CD4-positive, alpha-beta T cell (primary cell): ENCODE measurements around the gene MYO1D. TPM values are rescaled to one million over a fixed set of nuclear protein-coding genes. Genes with fewer than 3 reads are reported as not detected.

Source experiments
- ATAC-seq: fragments of 200-7000 bp; cut with Tn5 transposase; one replicate; pipeline ENCODE4 v1.10.0; 2022; ENCODE audit warnings: mild to moderate bottlenecking; ENCODE audit not compliant: poor library complexity
- CTCF ChIA-PET: fragments of 350-600 bp; sonication (Branson Sonifier 250); formaldehyde crosslinking; loops from one replicate; lab custom pipeline; 2021; ENCODE audit warnings: antibody characterized with exemption, inconsistent platforms; lab: Charles Lee
- POLR2A ChIA-PET: fragments of 350-600 bp; sonication (Branson Sonifier 250); formaldehyde crosslinking; loops from one replicate; lab custom pipeline; 2021; ENCODE audit warnings: antibody characterized with exemption, inconsistent platforms; lab: Charles Lee
- DNase-seq, 14 experiments: peaks; one replicate each; pipeline ENCODE4 v3.0.0-alpha.2; 2013 to 2020; ENCODE audit warnings: mixed read lengths in 2 of 14
- H3K27ac ChIP-seq, 2 donors: one replicate each; pipeline versions ENCODE4 v1.5.1 to v1.7.0; 2013; ENCODE audit warnings: low read length in 2 of 2, low read depth in 1 of 2, mild to moderate bottlenecking in 1 of 2
- H3K27me3 ChIP-seq, 2 experiments: 1 replicate in 1 of 2; 2 replicates in 1 of 2; pipeline versions ENCODE4 v1.6.1 to v1.7.0; 2013; ENCODE audit warnings: low read length in 2 of 2, control low read depth in 1 of 2, mild to moderate bottlenecking in 1 of 2, moderate library complexity in 1 of 2; ENCODE audit not compliant: insufficient read depth in 2 of 2, control insufficient read depth in 1 of 2
- H3K36me3 ChIP-seq: one replicate; pipeline ENCODE4 v1.6.1; 2013; ENCODE audit warnings: low read length, control low read depth; ENCODE audit not compliant: insufficient read depth
- H3K4me1 ChIP-seq: one replicate; pipeline ENCODE4 v1.6.1; 2013; ENCODE audit warnings: low read length, control low read depth; ENCODE audit not compliant: insufficient read depth
- H3K4me3 ChIP-seq: one replicate; pipeline ENCODE4 v1.5.1; 2013; ENCODE audit warnings: mild to moderate bottlenecking, low read length, moderate library complexity
- H3K9me3 ChIP-seq, 2 experiments: 1 replicate in 1 of 2; 2 replicates in 1 of 2; pipeline versions ENCODE4 v1.6.1 to v1.7.0; 2013; ENCODE audit warnings: low read length in 2 of 2, mild to moderate bottlenecking in 2 of 2, control low read depth in 1 of 2, moderate library complexity in 1 of 2; ENCODE audit not compliant: control insufficient read depth in 1 of 2, insufficient read depth in 1 of 2
- H3K27ac Mint-ChIP-seq: one replicate; pipeline ENCODE4 v1.8.0; 2020; ENCODE audit warnings: mixed read lengths
- H3K27me3 Mint-ChIP-seq: one replicate; pipeline ENCODE4 v1.8.0; 2021; ENCODE audit warnings: mixed read lengths
- H3K36me3 Mint-ChIP-seq: one replicate; pipeline ENCODE4 v1.8.0; 2021; ENCODE audit warnings: low read depth, mixed read lengths
- H3K4me1 Mint-ChIP-seq: one replicate; pipeline ENCODE4 v1.8.0; 2021; ENCODE audit warnings: low read depth, mixed read lengths
- H3K4me3 Mint-ChIP-seq: one replicate; pipeline ENCODE4 v1.8.0; 2020; ENCODE audit warnings: mild to moderate bottlenecking, mixed read lengths
- H3K9me3 Mint-ChIP-seq: one replicate; pipeline ENCODE4 v1.8.0; 2020; ENCODE audit warnings: mixed read lengths
- CTCF ChIP-seq: fragments of 200-600 bp; IDR thresholded peaks from one replicate; pipeline ENCODE4 v1.8.0; 2022; ENCODE audit warnings: antibody characterized with exemption, mild to moderate bottlenecking
- intact Hi-C, 2 experiments: fragments of 100-400 bp; cut with DNase I in 1 of 2; cut with micrococcal nuclease in 1 of 2; formaldehyde crosslinking; loops; one replicate each; pipeline versions ENCODE4 v1.15.1 to v1.9.0; 2023 to 2025; cut with DNase I, micrococcal nuclease
- total RNA-seq, 174 experiments: library from RNA in 2 of 174; stranded (reverse) in 2 of 174; gene quantifications; one replicate each; pipeline ENCODE4 v1.2.3 and lab custom pipeline; 2021 to 2026

Gene MYO1D
- total RNA-seq, 2 experiments from 2014 or later, result 5.8 to 6.4 TPM

GRCh38 chr17:32833076-32833475, 43.8 kb downstream of the MYO1D start:
- DNase-seq (no peak), ATAC-seq (no peak)
- Mint-ChIP-seq H3K4me3 (no peak overlapping the region), H3K4me1 (peaks cover 7% of the 10 kb centered on the region), H3K27ac (no peak overlapping the region), H3K36me3 (no peaks in the 10 kb centered on the region), H3K27me3 (peaks cover 4% of the 10 kb centered on the region), H3K9me3 (no peaks in the 10 kb centered on the region)
- ChIA-PET POLR2A (no interaction called here), CTCF (no interaction called here)
- no peaks in the 10 kb centered on the region for H3K36me3 ChIP-seq
- intact Hi-C loops, result no loop called here
- TF ChIP-seq CTCF, result no peak
- H3K9me3 ChIP-seq, result no peaks in the 10 kb centered on the region
- no peak overlapping the region for H3K27ac ChIP-seq
- no peak overlapping the region for H3K4me3 ChIP-seq
- H3K27me3 ChIP-seq, result no peaks in the 10 kb centered on the region
- no peaks in the 10 kb centered on the region for H3K4me1 ChIP-seq

DNA sequence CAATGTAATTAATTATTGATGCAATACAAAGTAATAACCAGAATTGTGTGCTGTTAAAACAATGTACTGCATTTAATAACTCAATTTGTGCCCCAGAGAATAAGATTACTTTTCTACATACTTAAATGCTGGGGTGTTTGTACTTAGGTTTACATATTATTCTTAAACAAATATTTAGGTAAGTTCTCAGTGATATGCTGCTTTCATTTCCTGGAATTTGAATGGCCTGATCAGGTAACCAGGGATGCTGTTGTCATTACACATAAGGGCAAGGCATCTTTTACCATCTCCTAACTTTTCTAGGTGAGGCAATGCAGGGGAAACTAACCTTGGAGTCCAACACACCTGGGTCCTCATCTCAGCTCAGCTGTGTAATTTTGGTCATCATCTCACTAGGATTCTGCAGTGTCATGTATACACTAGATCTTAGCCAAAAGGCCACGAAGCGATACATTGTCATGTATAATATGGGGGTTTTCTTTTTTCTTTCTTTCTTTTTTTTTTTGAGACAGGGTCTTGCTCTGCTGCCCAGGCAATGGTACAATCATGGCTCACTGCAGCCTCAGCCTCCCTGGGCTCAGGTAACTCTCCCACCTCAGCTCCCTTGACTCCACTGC, 45.2 kb downstream of the MYO1D start:
- no peaks in the 10 kb centered on the region for H3K9me3 ChIP-seq
- Mint-ChIP-seq H3K4me3 (no peak overlapping the region), H3K36me3 (no peaks in the 10 kb centered on the region), H3K4me1 (peaks cover 7% of the 10 kb centered on the region), H3K27ac (no peak overlapping the region), H3K27me3 (peaks cover 8% of the 10 kb centered on the region), H3K9me3 (no peaks in the 10 kb centered on the region)
- ChIA-PET POLR2A (no interaction called here), CTCF (no interaction called here)
- intact Hi-C loops, result no loop called here
- no peaks in the 10 kb centered on the region for H3K27me3 ChIP-seq
- H3K36me3 ChIP-seq, result no peaks in the 10 kb centered on the region
- no peak overlapping the region for H3K4me3 ChIP-seq
- H3K27ac ChIP-seq, result no peak overlapping the region
- no peaks in the 10 kb centered on the region for H3K4me1 ChIP-seq
- ATAC-seq, result no peak
- no peak for TF ChIP-seq CTCF
- DNase-seq, result no peak

GRCh38 chr17:32831223-32831622, 45.7 kb downstream of the MYO1D start:
- Mint-ChIP-seq H3K4me1 (peaks cover 7% of the 10 kb centered on the region), H3K4me3 (no peak overlapping the region), H3K9me3 (no peaks in the 10 kb centered on the region), H3K36me3 (no peaks in the 10 kb centered on the region), H3K27me3 (peaks cover 8% of the 10 kb centered on the region), H3K27ac (no peak overlapping the region)
- POLR2A ChIA-PET, result no interaction called here
- Histone ChIP-seq H3K4me3 (no peak overlapping the region), H3K27ac (no peak overlapping the region), H3K4me1 (no peaks in the 10 kb centered on the region), H3K27me3 (no peaks in the 10 kb centered on the region), H3K36me3 (no peaks in the 10 kb centered on the region), H3K9me3 (no peaks in the 10 kb centered on the region)
- TF ChIP-seq CTCF, result no peak
- ATAC-seq, result no peak
- no peak for DNase-seq
- intact Hi-C loops, result no loop called here
- CTCF ChIA-PET, result no interaction called here
